A549 (cell line): Measurements from ENCODE around the gene NARS2. TPM values are rescaled to one million over a fixed set of nuclear protein-coding genes. Genes with fewer than 3 reads are reported as not detected.
A peak's percentile ranks its signal among the peaks of the same experiment; 100 is the strongest.

Source experiments
- ATAC-seq, 2 experiments: fragments of 200-7000 bp in 1 of 2; fragments of >200 bp in 1 of 2; cut with Nextera tagmentation in 1 of 2; cut with Tn5 transposase in 1 of 2; 3 replicates each; pipeline versions ENCODE4 v1.8.0 to v1.9.1; 2018 to 2020; ENCODE audit warnings: mild to moderate bottlenecking in 1 of 2, moderate library complexity in 1 of 2
- CTCF ChIA-PET: fragments of 300-600 bp; sonication (Branson Sonifier 250); formaldehyde crosslinking; extraction: SDS; loops from one replicate; lab custom pipeline; 2021; ENCODE audit warnings: antibody characterized with exemption, inconsistent platforms; lab: Yijun Ruan, JAX
- POLR2A ChIA-PET: fragments of 350-600 bp; formaldehyde crosslinking; extraction: SDS; loops from one replicate; lab custom pipeline; 2021; ENCODE audit warnings: antibody characterized with exemption, inconsistent platforms; lab: Yijun Ruan, JAX
- DNase-seq, 2 experiments: peaks; one replicate each; pipeline versions ENCODE4 v3.0.0 to v3.0.0-alpha.2; 2011 to 2016; ENCODE audit warnings: low read depth in 1 of 2, low spot score in 1 of 2
- FAIRE-seq: peaks from 2 replicates; lab custom pipeline; 2011; peaks lifted over from hg19 to GRCh38; lab: Jason Lieb, UNC
- H3K27ac ChIP-seq, 2 experiments: fragments of >200 bp; sonication (Bioruptor Twin); formaldehyde crosslinking; 3 replicates each; pipeline ENCODE4 v1.5.1; 2016 to 2017
- H3K4me1 ChIP-seq: fragments of >200 bp; sonication (Bioruptor Twin); formaldehyde crosslinking; 3 replicates; pipeline ENCODE4 v1.6.1; 2016
- H3K4me2 ChIP-seq: fragments of >200 bp; sonication (Bioruptor Twin); formaldehyde crosslinking; 3 replicates; pipeline ENCODE4 v1.6.1; 2016
- H3K4me3 ChIP-seq: fragments of >200 bp; sonication (Bioruptor Twin); formaldehyde crosslinking; 3 replicates; pipeline ENCODE4 v1.5.1; 2016
- H3K9me3 ChIP-seq: fragments of >200 bp; sonication (Bioruptor Twin); formaldehyde crosslinking; 3 replicates; pipeline ENCODE4 v1.6.1; 2016
- ATOH8 ChIP-seq: fragments of 250-450 bp; sonication (Bioruptor Pico); IDR thresholded peaks from 2 replicates; pipeline ENCODE4 v1.5.0; 2020; ENCODE audit warnings: low read depth, mild to moderate bottlenecking, moderate library complexity
- BCL3 ChIP-seq: fragments of >200 bp; sonication (Bioruptor Twin); formaldehyde crosslinking; IDR thresholded peaks from 3 replicates; pipeline ENCODE4 v1.6.1; 2016
- CBX2 ChIP-seq: fragments of 200-600 bp; sonication (generic); IDR thresholded peaks from 2 replicates; pipeline ENCODE4 v1.6.1; 2016; ENCODE audit warnings: low read depth, mild to moderate bottlenecking, borderline replicate concordance
- CEBPB ChIP-seq, 2 experiments: fragments of >200 bp in 1 of 2; sonication (Bioruptor Twin) in 1 of 2; formaldehyde crosslinking in 1 of 2; IDR thresholded peaks; 2 replicates each; pipeline ENCODE4 v1.6.1; 2012 to 2016
- CHD2 ChIP-seq: fragments of 150-350 bp; IDR thresholded peaks from 2 replicates; pipeline ENCODE4 v1.6.1; 2014; ENCODE audit warnings: low read length; ENCODE audit not compliant: partially characterized antibody
- CTCF ChIP-seq: fragments of >200 bp; sonication (Bioruptor Twin); formaldehyde crosslinking; IDR thresholded peaks from 3 replicates; pipeline ENCODE4 v1.5.1; 2016
- E2F6 ChIP-seq: IDR thresholded peaks from 2 replicates; pipeline ENCODE4 v1.6.1; 2012; ENCODE audit warnings: low read depth, borderline replicate concordance
- EHF ChIP-seq: fragments of 250-450 bp; sonication (Bioruptor Pico); IDR thresholded peaks from 2 replicates; pipeline ENCODE4 v1.5.0; 2020; ENCODE audit warnings: mild to moderate bottlenecking
- EHMT2 ChIP-seq: fragments of 200-600 bp; sonication (generic); IDR thresholded peaks from 2 replicates; pipeline ENCODE4 v1.6.1; 2016; ENCODE audit warnings: antibody characterized with exemption, low read depth, mild to moderate bottlenecking, moderate library complexity
- ELK1 ChIP-seq: fragments of 150-350 bp; IDR thresholded peaks from 2 replicates; pipeline ENCODE4 v1.6.1; 2014; ENCODE audit warnings: low read depth, mild to moderate bottlenecking, low read length
- ESRRA ChIP-seq: fragments of 150-350 bp; IDR thresholded peaks from 2 replicates; pipeline ENCODE4 v1.6.1; 2014; ENCODE audit warnings: mild to moderate bottlenecking, low read length, borderline replicate concordance
- HDAC2 ChIP-seq: fragments of 200-600 bp; sonication (generic); IDR thresholded peaks from 2 replicates; pipeline ENCODE4 v1.6.1; 2016
- HOXB13 ChIP-seq: fragments of 250-450 bp; sonication (Bioruptor Pico); IDR thresholded peaks from 2 replicates; pipeline ENCODE4 v1.5.0; 2020; ENCODE audit warnings: low read depth, mild to moderate bottlenecking, moderate library complexity
- JUN ChIP-seq, 2 experiments: fragments of >200 bp; sonication (Bioruptor Twin); formaldehyde crosslinking; IDR thresholded peaks; 2 replicates in 1 of 2; 3 replicates in 1 of 2; pipeline ENCODE4 v1.6.1; 2016 to 2017
- KDM1A ChIP-seq: fragments of 200-600 bp; sonication (generic); IDR thresholded peaks from 2 replicates; pipeline ENCODE4 v1.6.1; 2016; ENCODE audit warnings: low read depth, mild to moderate bottlenecking
- KDM5A ChIP-seq: fragments of 200-600 bp; sonication (generic); IDR thresholded peaks from 2 replicates; pipeline ENCODE4 v1.6.1; 2016; ENCODE audit warnings: antibody characterized with exemption, mild to moderate bottlenecking
- MYC ChIP-seq: IDR thresholded peaks from 2 replicates; pipeline ENCODE4 v1.6.1; 2012; ENCODE audit warnings: mild to moderate bottlenecking, inconsistent platforms, low read length, improper control_type of control experiment, borderline replicate concordance
- NFE2L2 ChIP-seq: fragments of 150-350 bp; conservative IDR thresholded peaks from 2 replicates; pipeline ENCODE4 v1.6.1; 2014; ENCODE audit warnings: low read length
- NPAS2 ChIP-seq: fragments of 250-450 bp; sonication (Bioruptor Pico); IDR thresholded peaks from 2 replicates; pipeline ENCODE4 v1.8.0; 2022; ENCODE audit warnings: mild to moderate bottlenecking, moderate library complexity, borderline replicate concordance
- PBX3 ChIP-seq: IDR thresholded peaks from 2 replicates; pipeline ENCODE4 v1.6.1; 2012
- PHF8 ChIP-seq: fragments of 200-600 bp; sonication (generic); IDR thresholded peaks from 2 replicates; pipeline ENCODE4 v1.6.1; 2016; ENCODE audit warnings: low read depth, mild to moderate bottlenecking, antibody characterized with exemption, moderate library complexity, borderline replicate concordance
- POLR2AphosphoS2 ChIP-seq: conservative IDR thresholded peaks from 2 replicates; pipeline ENCODE4 v1.6.1; 2012; ENCODE audit warnings: low read length, improper control_type of control experiment, inconsistent platforms
- RARB ChIP-seq: fragments of 250-450 bp; sonication (Bioruptor Pico); IDR thresholded peaks from 2 replicates; pipeline ENCODE4 v1.8.0; 2021; ENCODE audit warnings: mild to moderate bottlenecking, moderate library complexity
- RFX5 ChIP-seq: fragments of 450-650 bp; IDR thresholded peaks from 2 replicates; pipeline ENCODE4 v1.7.1; 2014; ENCODE audit warnings: antibody characterized with exemption, mild to moderate bottlenecking, moderate library complexity
- SREBF2 ChIP-seq: fragments of 450-650 bp; IDR thresholded peaks from 2 replicates; pipeline ENCODE4 v1.6.1; 2014; ENCODE audit warnings: mild to moderate bottlenecking, moderate library complexity
- TFCP2L1 ChIP-seq: fragments of 250-450 bp; sonication (Bioruptor Pico); IDR thresholded peaks from 2 replicates; pipeline ENCODE4 v1.5.0; 2021; ENCODE audit warnings: mild to moderate bottlenecking
- TP53 ChIP-seq: fragments of 250-450 bp; sonication (Bioruptor Pico); IDR thresholded peaks from 2 replicates; pipeline ENCODE4 v1.5.0; 2021; ENCODE audit warnings: mild to moderate bottlenecking, moderate library complexity
- ZC3H11A ChIP-seq: fragments of 450-650 bp; IDR thresholded peaks from 2 replicates; pipeline ENCODE4 v1.6.1; 2014; ENCODE audit warnings: antibody characterized with exemption, mild to moderate bottlenecking
- ZNF302 ChIP-seq: fragments of 250-450 bp; sonication (Bioruptor Pico); IDR thresholded peaks from 2 replicates; pipeline ENCODE4 v1.9.0; 2021; ENCODE audit warnings: inconsistent platforms, mild to moderate bottlenecking, moderate library complexity
- ZSCAN20 ChIP-seq: fragments of 250-450 bp; sonication (Bioruptor Pico); IDR thresholded peaks from 2 replicates; pipeline ENCODE4 v1.8.0; 2022; ENCODE audit warnings: mild to moderate bottlenecking, moderate library complexity
- WGBS: methylation state at CpG from one replicate; pipeline ENCODE4 v1.1.6; 2017; ENCODE audit errors: missing lambda C conversion rate; 5-methylcytosine and 5-hydroxymethylcytosine counted together
- polyA plus RNA-seq, 4 experiments: library from polyadenylated mRNA; depleted of rRNA in 3 of 4; stranded (reverse); fragments of >200 nt; fragmentation: RNase III in 1 of 4; extraction: RNeasy Plus Mini Kit Qiagen cat#74134 plus additional on column Dnase treatment in 1 of 4; gene quantifications; 2 replicates in 3 of 4; 3 replicates in 1 of 4; pipeline ENCODE4 v1.2.3, GENCODE V29; 2011 to 2017

The NARS2 gene
- polyA plus RNA-seq, 2 of the 4 experiments (the other 2 are of a cell fraction) = 29.7 to 57.7 TPM

- Histone ChIP-seq H3K4me2 (peak overlapping the region; percentile 82), H3K27ac (peak overlapping the region; percentile 79 to 95), H3K4me3 (peak overlapping the region; percentile 86), H3K9me3 (no peaks in the 10 kb centered on the region), H3K4me1 (peaks cover 32% of the 10 kb centered on the region)
- DNase-seq (peak; percentile 81 to 88), ATAC-seq (peak; percentile 67 to 83), FAIRE-seq (no peak)
- 3% methylated on average over 36 of the region's 38 CpGs for WGBS
- CTCF ChIA-PET = interaction anchor here (0.6 to 5.9 kb wide), 19 partner anchors 10 to 246 kb away, joined by 3 to 63 read pairs (median 4); no protein-coding TSS in a partner anchor
- POLR2A ChIA-PET = interaction anchor here (0.6 to 3.1 kb wide), 7 partner anchors 158 to 377 kb away, joined by 3 to 10 read pairs (median 8); partner anchors contain the start of genes ALG8 and NARS2
- no peak for TF ChIP-seq CEBPB (IDR thresholded peaks at IDR 0.05)
- 0 out of 2 replicates have a peak, but pooled peaks have one; percentile 6 for TF ChIP-seq KDM1A
- peak; percentile 70; the same call in 1 of the 2 replicates for TF ChIP-seq MYC
- TF ChIP-seq ZNF302 (CRISPR knock-in tag) = no peak
- TF ChIP-seq ZC3H11A = no peak
- TF ChIP-seq KDM5A = no peak
- no peak for TF ChIP-seq RFX5
- TF ChIP-seq ELK1 = no peak
- TF ChIP-seq CTCF = peak; percentile 55
- no peak for TF ChIP-seq HOXB13 (CRISPR knock-in tag)
- no peak for TF ChIP-seq TP53
- no peak for TF ChIP-seq TFCP2L1 (CRISPR knock-in tag)
- TF ChIP-seq EHF = no peak
- TF ChIP-seq PBX3 = no peak
- no peak for TF ChIP-seq RARB
- no peak for TF ChIP-seq SREBF2
- TF ChIP-seq ZSCAN20 (CRISPR knock-in tag) = no peak
- TF ChIP-seq JUN (IDR thresholded peaks at IDR 0.05) = peak in 1 of 2 experiments; percentile 51; a peak in 2 of 5 replicates
- TF ChIP-seq POLR2AphosphoS2 = no peak
- no peak for TF ChIP-seq CBX2
- TF ChIP-seq PHF8 = peak; percentile 21; the same call in 1 of the 2 replicates
- no peak for TF ChIP-seq NPAS2 (CRISPR knock-in tag)
- TF ChIP-seq EHMT2 = no peak
- no peak for TF ChIP-seq CHD2
- TF ChIP-seq HDAC2 = no peak
- TF ChIP-seq ESRRA = no peak
- TF ChIP-seq ATOH8 = no peak
- 0 out of 3 replicates have a peak, but pooled peaks have one; percentile 42 for TF ChIP-seq BCL3
- peak; percentile 71; the same call in 1 of the 2 replicates for TF ChIP-seq E2F6
- TF ChIP-seq NFE2L2 = 0 out of 2 replicates have a peak, but pooled peaks have one; percentile 22
These were observed 158.1 kb downstream of the NARS2 start for GRCh38 chr11:78416285-78417174.
